ENCODE measurements around the gene ALPL.
"Not testable (repeated sequence)": the region's sequence is repeated elsewhere in the genome, so short reads cannot be mapped to it uniquely, and the experiment has no call there.

Gene ALPL

DNA sequence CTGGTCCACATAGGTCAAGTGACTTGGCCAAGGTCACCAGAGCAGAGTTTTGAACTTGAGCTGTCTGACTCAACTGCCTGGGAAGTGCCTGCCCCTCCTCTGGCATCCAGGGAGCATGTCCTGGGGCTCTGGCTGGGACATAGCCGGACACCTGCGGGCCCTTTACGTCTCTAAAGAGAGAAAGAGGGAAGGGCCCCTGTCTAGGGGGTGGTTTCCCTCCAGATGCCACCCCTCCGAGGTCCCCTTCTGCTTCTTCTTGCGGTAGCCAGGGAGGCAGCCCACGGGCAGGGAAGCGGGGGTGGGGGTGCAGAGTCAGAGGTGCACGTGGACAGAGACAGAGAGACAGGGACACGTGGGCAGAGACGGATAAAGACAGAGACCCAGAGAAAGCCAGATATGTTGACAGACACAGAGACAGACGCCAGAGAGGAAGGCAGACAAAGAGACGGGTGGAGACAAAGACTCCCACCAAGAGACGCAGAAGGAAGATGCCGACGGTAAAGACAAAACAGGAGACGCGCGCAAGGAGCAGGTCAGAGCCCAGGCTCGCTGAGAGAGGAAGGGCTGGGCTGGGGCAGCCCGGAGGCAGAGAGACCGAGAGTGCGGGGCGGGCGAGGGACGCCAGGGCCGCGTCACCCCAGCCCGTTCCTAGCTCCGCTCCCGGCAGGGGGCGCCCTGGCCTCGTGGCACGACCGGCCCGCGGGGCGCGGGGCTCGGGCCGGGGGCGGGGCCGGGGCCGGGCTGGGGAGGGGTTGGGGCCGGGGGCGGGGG is 458 bp upstream of the ALPL start:
- DNase-seq, result no peak

GRCh38 chr1:21510113-21510493 is 880 bp downstream of the ALPL start:
- no peak for DNase-seq

GRCh38 chr1:21510885-21511578 is 1.8 kb downstream of the ALPL start:
- DNase-seq, result no peak

- DNase-seq, result no peak
These were observed 2.6 kb downstream of the ALPL start for GRCh38 chr1:21511579-21512522.

DNA sequence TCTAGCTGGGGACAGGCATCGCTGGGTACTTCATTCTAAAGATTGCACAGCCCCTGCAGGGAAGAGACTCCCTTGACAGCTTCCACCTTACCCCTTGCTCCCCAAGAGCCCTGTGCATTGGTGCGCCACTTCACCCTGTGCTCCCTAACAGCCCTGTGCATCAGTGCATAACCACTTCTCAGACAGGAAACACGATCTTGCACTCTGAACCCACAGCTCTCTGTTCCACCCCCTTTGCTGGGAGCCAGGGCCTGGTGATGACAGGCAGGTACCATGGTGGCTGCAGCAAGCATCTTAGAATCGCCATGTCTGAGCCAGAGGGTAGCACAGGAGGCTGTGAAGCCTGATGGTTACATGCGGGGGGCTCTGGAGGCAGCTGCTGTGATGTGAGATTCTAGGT is 5.0 kb downstream of the ALPL start:
- DNase-seq, result no peak

DNA sequence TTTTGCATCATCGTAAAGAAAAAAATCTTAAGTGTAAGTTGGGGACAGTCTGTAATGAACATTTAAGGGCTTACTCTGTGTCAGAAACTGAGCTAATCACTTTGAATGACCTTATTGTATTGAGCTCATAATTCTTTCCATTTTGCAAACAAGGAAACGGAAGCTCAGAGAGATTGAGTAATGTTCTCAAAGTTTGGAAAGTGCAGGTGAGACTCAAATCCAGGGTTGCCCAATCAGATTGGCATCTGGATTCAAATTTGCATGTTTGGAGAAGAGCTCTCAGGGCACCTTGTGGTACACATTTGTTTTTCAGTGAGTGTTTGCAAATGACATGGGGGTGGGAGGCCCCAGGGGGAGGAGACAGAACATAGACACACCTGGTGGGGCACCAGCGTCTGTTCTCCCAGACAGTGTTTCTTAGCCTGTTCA is 8.0 kb downstream of the ALPL start:
- DNase-seq, result no peak

DNA sequence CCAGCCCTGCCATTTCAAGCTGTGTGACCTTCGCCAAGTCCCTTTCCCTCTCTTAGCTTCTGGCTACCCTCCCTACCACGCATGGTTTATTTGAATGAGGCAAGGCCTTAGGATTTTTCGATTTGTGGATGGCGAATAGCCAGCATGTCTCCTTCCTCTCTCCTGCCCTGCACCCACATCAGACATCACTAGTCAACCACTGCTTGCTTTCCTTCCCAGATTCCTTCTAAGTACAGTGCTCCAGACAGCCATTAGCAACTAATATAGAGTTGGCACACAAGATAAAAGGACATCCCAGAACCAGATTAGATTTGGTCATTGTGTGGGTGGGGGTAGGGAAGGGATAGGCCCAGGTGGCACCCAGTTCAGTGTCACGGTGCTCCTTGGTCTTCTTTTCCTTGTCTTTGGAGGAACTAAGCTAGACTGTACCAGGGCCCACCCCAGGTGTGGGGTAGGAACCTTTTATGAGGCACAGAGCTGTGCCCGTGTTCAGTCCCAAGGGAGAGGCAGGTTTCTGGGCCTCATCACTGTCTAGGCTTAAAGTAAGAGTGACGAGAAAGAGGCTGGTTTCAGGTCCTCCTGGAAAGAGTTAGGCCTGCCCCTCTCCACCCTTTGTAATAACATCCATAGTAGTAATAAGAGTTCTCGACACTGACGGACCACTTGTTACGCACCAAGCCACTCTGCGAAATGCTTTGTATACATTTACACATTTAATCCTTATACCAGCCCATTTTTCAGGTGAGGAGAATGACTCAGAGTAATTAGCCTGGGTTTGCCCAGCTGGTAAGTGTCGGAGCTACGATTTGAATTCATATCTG is 8.6 kb downstream of the ALPL start:
- DNase-seq, result no peak

- DNase-seq, result no peak
These were observed 9.7 kb downstream of the ALPL start for GRCh38 chr1:21518774-21519455.

DNA sequence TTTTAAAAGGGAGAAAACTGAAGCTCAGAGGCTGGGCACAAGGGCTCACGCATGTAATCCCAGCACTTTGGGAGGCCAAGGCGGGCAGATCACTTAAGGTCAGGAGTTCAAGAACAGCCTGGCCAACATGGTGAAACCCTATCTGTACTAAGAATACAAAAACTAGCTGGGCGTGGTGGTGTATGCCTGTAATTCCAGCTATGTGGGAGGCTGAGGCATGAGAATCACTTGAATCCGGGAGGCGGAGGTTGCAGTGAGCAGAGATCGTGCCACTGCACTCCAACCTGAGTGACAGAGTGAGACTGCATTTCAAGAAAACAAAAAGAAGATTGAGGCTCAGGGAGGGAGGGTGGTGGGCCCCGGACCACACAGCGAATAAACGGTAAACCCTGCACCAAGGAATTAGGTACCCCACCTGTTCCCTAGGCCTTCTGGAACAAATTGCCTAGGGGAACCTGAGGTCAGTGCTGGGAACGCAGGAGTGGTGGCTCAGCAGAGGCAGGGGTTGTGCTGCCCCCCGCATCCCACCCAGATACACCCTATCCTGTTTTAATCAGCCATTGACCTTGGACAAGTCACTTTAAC is 10.4 kb downstream of the ALPL start:
- not testable (repeated sequence) for DNase-seq

- DNase-seq, result no peak
These were observed 11.9 kb downstream of the ALPL start for GRCh38 chr1:21520899-21521716.

DNA sequence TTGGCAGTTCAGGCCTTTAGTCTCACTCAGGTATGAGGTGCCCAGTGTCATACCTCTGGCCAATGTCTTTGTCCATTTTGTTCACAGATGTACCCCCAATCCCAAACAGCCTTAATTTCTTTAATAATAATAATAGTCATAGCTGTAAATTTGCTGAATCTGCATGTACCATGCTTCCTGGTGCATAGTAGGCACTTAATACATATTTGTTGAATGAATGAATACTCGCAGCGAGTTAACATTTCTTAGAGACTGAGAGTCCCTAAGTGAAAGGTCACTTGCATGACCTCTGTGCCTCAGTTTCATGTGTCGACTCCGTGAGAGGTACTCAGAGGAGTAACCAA is 12.5 kb downstream of the ALPL start:
- no peak for DNase-seq

DNA sequence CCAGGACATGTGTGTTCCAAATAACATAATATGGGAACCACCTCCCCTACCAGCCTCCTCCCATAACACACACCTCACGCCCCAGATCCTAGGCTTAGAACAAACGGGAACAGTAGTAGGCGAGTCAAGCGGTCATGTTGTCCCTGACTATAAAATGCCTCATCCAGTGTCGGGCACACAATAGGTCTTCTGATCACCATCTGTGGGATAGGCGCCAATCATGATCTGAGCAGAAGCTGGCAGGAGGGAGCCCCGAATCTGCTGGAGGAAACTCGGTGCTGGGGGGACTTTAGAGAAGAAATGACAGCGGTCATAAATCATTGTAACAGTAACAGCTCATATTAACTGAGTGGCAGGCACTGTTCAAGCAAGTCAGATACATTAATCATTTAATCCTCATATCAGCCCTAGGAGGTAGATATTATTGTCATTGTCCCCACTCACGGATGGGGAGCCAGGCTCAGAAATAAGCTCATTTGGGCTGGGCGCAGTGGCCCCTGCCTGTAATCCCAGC is 13.4 kb downstream of the ALPL start:
- DNase-seq, result no peak

DNA sequence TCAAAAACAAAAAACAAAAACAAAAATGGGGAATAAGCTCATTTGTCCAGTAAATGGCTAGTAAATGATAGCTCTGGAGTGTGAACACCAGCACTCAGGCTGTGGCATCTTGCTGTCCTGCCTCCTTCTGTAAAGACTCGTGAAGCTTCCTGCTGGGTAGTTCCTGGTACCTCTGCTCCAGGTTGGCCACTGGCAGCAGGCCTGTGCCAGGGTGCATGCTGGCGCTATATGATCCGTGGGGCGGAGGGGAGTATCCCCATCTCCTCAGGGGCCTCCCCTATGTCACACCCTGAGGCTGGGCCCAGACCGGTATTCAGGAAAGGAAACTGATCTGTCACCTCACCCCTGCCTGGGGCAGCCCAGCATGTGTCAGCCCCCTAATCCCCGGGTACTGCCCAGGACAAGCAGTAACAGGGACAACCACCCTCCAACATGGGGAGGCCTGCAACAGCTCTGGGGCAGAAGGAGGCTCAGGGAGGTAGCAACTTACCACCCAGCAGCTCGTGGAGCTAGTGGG is 14.1 kb downstream of the ALPL start:
- DNase-seq, result no peak

GRCh38 chr1:21524220-21524619 is 15.0 kb downstream of the ALPL start:
- no peak for DNase-seq

DNA sequence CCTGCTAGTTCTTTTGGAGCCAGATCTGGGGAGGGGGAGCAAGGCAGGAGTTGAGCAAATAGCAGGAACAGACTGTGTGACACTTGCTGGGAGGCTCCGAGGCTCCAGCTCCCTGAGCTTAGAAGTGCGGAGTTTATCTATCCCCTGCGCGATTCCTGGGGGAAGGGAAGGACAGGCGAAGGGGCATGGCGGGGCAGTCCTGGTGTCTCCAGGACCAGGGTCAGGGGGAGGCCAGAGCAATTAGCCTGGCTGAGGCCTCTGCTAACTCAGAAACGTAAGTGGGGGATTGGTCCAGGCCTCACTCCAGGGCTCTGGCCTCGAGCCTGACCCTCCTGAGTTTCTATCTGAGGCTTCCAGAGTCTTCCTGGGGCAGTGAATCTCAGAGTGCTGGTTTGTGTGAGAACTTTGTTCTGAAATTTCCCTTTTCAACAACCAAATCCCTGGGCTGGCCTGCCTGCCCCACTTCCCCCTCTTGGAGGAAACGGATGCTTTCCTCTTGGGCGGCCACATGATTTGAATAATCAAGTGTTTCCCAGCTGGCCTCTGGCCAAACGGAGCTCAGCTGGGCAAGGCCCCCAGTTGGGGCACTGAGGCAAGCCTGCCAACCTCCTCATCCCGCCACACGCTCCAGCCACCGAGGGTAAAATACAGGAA is 15.6 kb downstream of the ALPL start:
- no peak for DNase-seq

DNA sequence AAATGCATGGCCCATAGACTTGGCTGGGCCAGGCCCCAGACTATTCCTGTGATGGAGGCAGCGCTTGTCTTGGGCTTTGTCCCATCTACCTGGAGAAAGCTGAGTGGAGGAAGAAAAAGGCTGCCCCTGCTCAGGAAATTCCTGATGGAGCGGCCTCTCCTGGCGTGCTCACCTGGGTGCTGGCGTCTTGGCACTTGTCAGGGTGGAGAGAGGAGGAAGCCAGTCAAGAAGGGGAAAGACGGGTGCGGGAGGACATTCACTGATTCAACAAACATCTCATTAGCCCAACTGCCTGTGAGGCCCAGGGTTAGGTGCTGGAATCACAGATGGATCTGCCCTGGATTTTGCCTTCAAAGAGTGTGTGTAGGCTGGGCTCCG is 16.1 kb downstream of the ALPL start:
- DNase-seq, result no peak

- DNase-seq, result no peak
These were observed 17.2 kb downstream of the ALPL start for GRCh38 chr1:21526441-21526840.

GRCh38 chr1:21530368-21531016 is 21.3 kb downstream of the ALPL start:
- DNase-seq, result no peak

DNA sequence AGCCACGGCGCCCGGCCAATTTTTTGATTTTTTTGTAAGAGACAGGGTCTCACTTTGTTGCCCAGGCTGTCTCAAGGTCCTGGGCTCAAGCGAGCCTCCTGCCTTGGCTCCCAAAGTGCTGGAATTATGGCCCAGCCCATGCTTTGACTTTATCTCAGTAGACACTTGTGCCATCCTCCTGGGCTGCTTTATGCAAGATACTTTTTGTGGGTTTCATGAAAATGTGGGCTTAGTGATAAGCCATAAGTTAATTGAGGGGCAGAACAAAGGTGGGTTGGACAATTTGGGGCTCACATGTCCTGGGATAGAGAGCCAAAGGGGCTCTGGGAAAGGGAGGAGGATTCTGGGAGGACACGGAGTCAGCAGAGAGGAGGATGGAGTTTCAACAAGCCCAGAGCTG is 22.0 kb downstream of the ALPL start:
- DNase-seq, result no peak
